Caco-2 (cell line): Measurements from ENCODE around the gene TMEM35A. TPM values are rescaled to one million over a fixed set of nuclear protein-coding genes. Genes with fewer than 3 reads are reported as not detected.
"Not testable (repeated sequence)": the region's sequence is repeated elsewhere in the genome, so short reads cannot be mapped to it uniquely, and the experiment has no call there.

ENCODE experiments used
- BruUV-seq: library from RNA; stranded (reverse); fragments of 400-500 nt; replicated peaks from 2 replicates; lab custom pipeline; 2021; lab: Mats Ljungman, UMichigan
- CTCF ChIA-PET: fragments of 300-600 bp; sonication (Branson Sonifier 250); formaldehyde crosslinking; loops from one replicate; lab custom pipeline; 2022; ENCODE audit warnings: antibody characterized with exemption; lab: Charles Lee
- POLR2A ChIA-PET: fragments of 300-600 bp; sonication (Branson Sonifier 250); formaldehyde crosslinking; loops from one replicate; lab custom pipeline; 2022; ENCODE audit warnings: antibody characterized with exemption; lab: Charles Lee
- DNase-seq, 2 experiments: peaks; one replicate each; pipeline versions ENCODE4 v3.0.0 to v3.0.0-alpha.2; 2020 to 2022
- H3K27me3 ChIP-seq: replicated peaks from 2 replicates; pipeline ENCODE4 v1.6.0; 2011; ENCODE audit warnings: low read length; ENCODE audit not compliant: control insufficient read depth, insufficient read depth
- H3K36me3 ChIP-seq: 2 replicates; pipeline ENCODE4 v1.5.1; 2011; ENCODE audit warnings: low read length; ENCODE audit not compliant: control insufficient read depth, insufficient read depth
- H3K4me1 ChIP-seq: fragments of 250-450 bp; sonication (Bioruptor Pico); 2 replicates; pipeline ENCODE4 v1.5.1; 2020; ENCODE audit warnings: mild to moderate bottlenecking
- H3K4me3 ChIP-seq: 2 replicates; pipeline ENCODE4 v1.5.1; 2011; ENCODE audit warnings: low read depth, mild to moderate bottlenecking, control low read depth, low read length
- H3K9me3 ChIP-seq: fragments of 250-450 bp; sonication (Bioruptor Pico); 2 replicates; pipeline ENCODE4 v1.5.1; 2020; ENCODE audit warnings: mild to moderate bottlenecking, moderate library complexity
- H3K27ac Mint-ChIP-seq: one replicate; pipeline ENCODE4 v1.8.0; 2022; ENCODE audit warnings: mixed read lengths; ENCODE audit not compliant: unreplicated experiment
- H3K27me3 Mint-ChIP-seq: one replicate; pipeline ENCODE4 v1.8.0; 2022; ENCODE audit warnings: mixed read lengths; ENCODE audit not compliant: insufficient read depth, unreplicated experiment
- H3K36me3 Mint-ChIP-seq: one replicate; pipeline ENCODE4 v1.8.0; 2022; ENCODE audit warnings: mild to moderate bottlenecking, mixed read lengths; ENCODE audit not compliant: insufficient read depth, unreplicated experiment
- H3K4me1 Mint-ChIP-seq: one replicate; pipeline ENCODE4 v1.8.0; 2022; ENCODE audit warnings: low read depth, mixed read lengths; ENCODE audit not compliant: unreplicated experiment
- H3K4me3 Mint-ChIP-seq: one replicate; pipeline ENCODE4 v1.8.0; 2022; ENCODE audit warnings: mild to moderate bottlenecking, moderate library complexity, mixed read lengths; ENCODE audit not compliant: unreplicated experiment
- H3K9me3 Mint-ChIP-seq: one replicate; pipeline ENCODE4 v1.8.0; 2022; ENCODE audit warnings: mixed read lengths; ENCODE audit not compliant: unreplicated experiment
- intact Hi-C: fragments of 100-400 bp; cut with micrococcal nuclease; formaldehyde crosslinking; loops from one replicate; pipeline ENCODE4 v1.10.0; 2022; ENCODE audit not compliant: unreplicated experiment
- total RNA-seq: library from RNA; stranded (reverse); gene quantifications from 2 replicates; pipeline ENCODE4 v1.2.3, GENCODE V29; 2022
- TF ChIP-seq, protein P1 (sequence below), 2 experiments: fragments of 200-600 bp in 1 of 2; IDR thresholded peaks; 1 replicate in 1 of 2; 2 replicates in 1 of 2; pipeline versions ENCODE4 v1.5.1 to v1.8.0; 2011 to 2022; ENCODE audit warnings: antibody characterized with exemption in 1 of 2, control low read depth in 1 of 2, inconsistent platforms in 1 of 2, low read depth in 1 of 2, low read length in 1 of 2, mild to moderate bottlenecking in 1 of 2, moderate library complexity in 1 of 2; ENCODE audit not compliant: insufficient read depth in 1 of 2, severe bottlenecking in 1 of 2, unreplicated experiment in 1 of 2

TMEM35A gene
- total RNA-seq, 1 experiment from 2014 or later, result not detected

DNA sequence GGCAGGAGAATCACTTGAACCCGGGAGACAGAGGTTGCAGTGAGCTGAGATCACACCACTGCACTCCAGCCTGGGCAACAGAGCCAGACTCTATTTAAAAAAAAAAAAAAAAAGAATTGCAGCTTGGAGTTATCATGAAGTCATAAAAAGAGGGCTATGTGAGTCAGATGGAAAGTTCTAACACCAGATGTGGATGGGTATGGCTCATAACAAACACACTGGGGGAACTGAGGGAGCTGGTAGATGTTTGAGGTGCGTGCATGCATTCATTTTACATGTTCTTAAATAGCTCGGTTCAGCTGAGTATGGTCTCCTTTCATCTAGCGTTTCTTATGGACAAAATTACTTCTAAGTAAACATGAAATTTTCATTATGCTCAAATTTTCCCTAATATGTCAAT, 38.5 kb upstream of the TMEM35A start:
- BruUV-seq, result no TSS peak
- H3K9me3 ChIP-seq, result no peaks in the 10 kb centered on the region
- no peaks in the 10 kb centered on the region for H3K27me3 Mint-ChIP-seq
- POLR2A ChIA-PET, result interaction anchor here (0.6 kb wide), 1 partner anchor 42 kb away, joined by 5 read pairs; no protein-coding TSS in a partner anchor
- no peak overlapping the region for H3K27ac Mint-ChIP-seq
- no peak overlapping the region for H3K4me3 ChIP-seq
- H3K4me3 Mint-ChIP-seq, result no peak overlapping the region
- H3K27me3 ChIP-seq, result no peaks in the 10 kb centered on the region
- H3K4me1 ChIP-seq, result no peaks in the 10 kb centered on the region
- H3K9me3 Mint-ChIP-seq, result no peaks in the 10 kb centered on the region
- intact Hi-C loops, result no loop called here
- no peaks in the 10 kb centered on the region for H3K4me1 Mint-ChIP-seq
- DNase-seq, result no peak
- no peaks in the 10 kb centered on the region for H3K36me3 ChIP-seq
- TF ChIP-seq, protein P1, sequence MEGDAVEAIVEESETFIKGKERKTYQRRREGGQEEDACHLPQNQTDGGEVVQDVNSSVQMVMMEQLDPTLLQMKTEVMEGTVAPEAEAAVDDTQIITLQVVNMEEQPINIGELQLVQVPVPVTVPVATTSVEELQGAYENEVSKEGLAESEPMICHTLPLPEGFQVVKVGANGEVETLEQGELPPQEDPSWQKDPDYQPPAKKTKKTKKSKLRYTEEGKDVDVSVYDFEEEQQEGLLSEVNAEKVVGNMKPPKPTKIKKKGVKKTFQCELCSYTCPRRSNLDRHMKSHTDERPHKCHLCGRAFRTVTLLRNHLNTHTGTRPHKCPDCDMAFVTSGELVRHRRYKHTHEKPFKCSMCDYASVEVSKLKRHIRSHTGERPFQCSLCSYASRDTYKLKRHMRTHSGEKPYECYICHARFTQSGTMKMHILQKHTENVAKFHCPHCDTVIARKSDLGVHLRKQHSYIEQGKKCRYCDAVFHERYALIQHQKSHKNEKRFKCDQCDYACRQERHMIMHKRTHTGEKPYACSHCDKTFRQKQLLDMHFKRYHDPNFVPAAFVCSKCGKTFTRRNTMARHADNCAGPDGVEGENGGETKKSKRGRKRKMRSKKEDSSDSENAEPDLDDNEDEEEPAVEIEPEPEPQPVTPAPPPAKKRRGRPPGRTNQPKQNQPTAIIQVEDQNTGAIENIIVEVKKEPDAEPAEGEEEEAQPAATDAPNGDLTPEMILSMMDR (IDR thresholded peaks at IDR 0.05; ENCODE audit: insufficient read depth in 1 of 2, low read depth in 1 of 2, low read length in 1 of 2, severe bottlenecking in 1 of 2, unreplicated experiment in 1 of 2), result no peak
- CTCF ChIA-PET, result interaction anchor here (0.7 kb wide), 1 partner anchor 145 kb away, joined by 6 read pairs; no protein-coding TSS in a partner anchor
- peaks cover 15% of the 10 kb centered on the region for H3K36me3 Mint-ChIP-seq

DNA sequence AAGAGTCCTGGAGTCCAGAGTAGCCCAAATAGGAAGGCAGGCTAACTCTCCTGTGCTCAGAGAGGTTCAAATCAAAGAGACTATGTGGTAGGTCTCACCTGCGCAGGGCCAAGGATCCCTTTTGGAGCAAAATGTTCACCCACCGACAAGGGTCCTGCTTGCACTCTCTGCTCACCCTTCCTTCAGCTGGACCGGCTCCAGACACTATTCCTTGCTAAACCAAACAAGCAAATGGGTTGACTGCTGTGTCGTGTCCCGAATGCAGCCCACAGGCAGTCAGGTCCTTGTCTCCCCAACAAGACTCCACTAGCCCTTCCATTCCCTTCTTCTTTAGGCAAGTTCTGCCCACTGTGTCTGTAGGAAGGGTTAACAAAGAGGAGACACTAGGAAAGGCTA, 27.5 kb upstream of the TMEM35A start:
- Mint-ChIP-seq H3K4me3 (peak overlapping the region; percentile 87), H3K36me3 (peaks cover 7% of the 10 kb centered on the region), H3K9me3 (no peaks in the 10 kb centered on the region), H3K27me3 (no peaks in the 10 kb centered on the region), H3K4me1 (no peaks in the 10 kb centered on the region), H3K27ac (peak overlapping the region; percentile 94)
- H3K4me1 ChIP-seq, result no peaks in the 10 kb centered on the region
- H3K4me3 ChIP-seq, result peak overlapping the region; percentile 67
- H3K27me3 ChIP-seq, result no peaks in the 10 kb centered on the region
- no peaks in the 10 kb centered on the region for H3K36me3 ChIP-seq
- no peaks in the 10 kb centered on the region for H3K9me3 ChIP-seq
- TF ChIP-seq, protein P1 (IDR thresholded peaks at IDR 0.05; ENCODE audit: insufficient read depth in 1 of 2, low read depth in 1 of 2, low read length in 1 of 2, severe bottlenecking in 1 of 2, unreplicated experiment in 1 of 2), result no peak
- intact Hi-C loops, result loop anchor here (2.0 to 10.0 kb wide), 2 partner anchors 46 to 126 kb away; partner anchors contain the start of gene XKRX
- ChIA-PET CTCF (no interaction called here), POLR2A (no interaction called here)
- DNase-seq, result no peak
- BruUV-seq, result TSS peak; percentile 63

DNA sequence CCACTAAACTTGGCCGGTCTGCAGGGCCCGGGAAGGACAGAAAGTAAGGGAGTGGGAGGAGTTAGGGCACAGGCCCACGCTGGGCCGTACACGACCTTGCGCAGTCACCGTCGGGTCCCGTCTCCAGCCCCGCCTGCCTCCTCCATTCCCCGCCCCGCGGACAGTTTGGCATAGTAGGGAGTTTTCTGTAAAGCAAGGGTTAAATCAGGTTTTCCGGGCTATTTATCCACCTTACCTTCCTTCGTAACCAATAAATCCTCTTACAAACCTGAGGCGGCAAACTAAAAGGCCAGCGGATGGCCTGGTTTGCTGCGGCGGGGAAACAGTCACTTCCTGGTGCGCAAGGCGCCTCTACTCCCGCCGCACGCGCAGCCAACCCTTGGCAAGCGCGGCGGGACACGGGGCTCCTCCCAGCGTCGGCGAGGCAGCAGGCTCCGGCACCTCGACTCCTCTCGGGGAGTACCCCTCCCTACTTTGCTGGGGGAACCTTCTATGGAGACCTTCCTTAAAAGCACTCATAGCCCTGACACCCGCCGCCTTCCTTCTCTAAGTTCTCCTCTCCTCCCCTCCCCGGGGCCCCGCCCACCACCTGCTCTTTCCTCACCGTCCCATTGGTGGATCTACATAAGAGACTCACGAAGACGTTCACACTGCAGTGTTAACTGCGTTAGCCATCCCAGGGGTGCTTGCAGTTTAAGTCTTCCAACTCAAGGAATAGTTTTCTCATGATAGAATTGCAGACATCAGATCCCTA, 27.0 kb upstream of the TMEM35A start, which contains the start of gene TRMT2B:
TRMT2B (minus strand) TSS at position 563 of the 754 bp plus-strand sequence. CDS start 9,822 bp downstream, outside the sequence.
- peak; percentile 78 to 80 for DNase-seq
- peaks cover 1% of the 10 kb centered on the region for H3K4me1 Mint-ChIP-seq
- Histone ChIP-seq H3K4me3 (peak within 1 kb of the TSS; percentile 67), H3K36me3 (no peaks in the 10 kb centered on the region), H3K4me1 (no peaks in the 10 kb centered on the region), H3K27me3 (no peaks in the 10 kb centered on the region), H3K9me3 (no peaks in the 10 kb centered on the region)
- H3K27ac Mint-ChIP-seq, result peak within 1 kb of the TSS; percentile 94
- peaks cover 2% of the 10 kb centered on the region for H3K9me3 Mint-ChIP-seq
- BruUV-seq, result no TSS peak
- intact Hi-C loops, result loop anchor here (2.0 to 10.0 kb wide), 2 partner anchors 45 to 127 kb away; partner anchors contain the start of gene XKRX
- POLR2A ChIA-PET, result no interaction called here
- CTCF ChIA-PET, result no interaction called here
- TF ChIP-seq, protein P1 (IDR thresholded peaks at IDR 0.05; ENCODE audit: insufficient read depth in 1 of 2, low read depth in 1 of 2, low read length in 1 of 2, severe bottlenecking in 1 of 2, unreplicated experiment in 1 of 2), result no peak
- H3K27me3 Mint-ChIP-seq, result no peaks in the 10 kb centered on the region
- peak within 1 kb of the TSS; percentile 87 for H3K4me3 Mint-ChIP-seq
- peaks cover 7% of the 10 kb centered on the region for H3K36me3 Mint-ChIP-seq

DNA sequence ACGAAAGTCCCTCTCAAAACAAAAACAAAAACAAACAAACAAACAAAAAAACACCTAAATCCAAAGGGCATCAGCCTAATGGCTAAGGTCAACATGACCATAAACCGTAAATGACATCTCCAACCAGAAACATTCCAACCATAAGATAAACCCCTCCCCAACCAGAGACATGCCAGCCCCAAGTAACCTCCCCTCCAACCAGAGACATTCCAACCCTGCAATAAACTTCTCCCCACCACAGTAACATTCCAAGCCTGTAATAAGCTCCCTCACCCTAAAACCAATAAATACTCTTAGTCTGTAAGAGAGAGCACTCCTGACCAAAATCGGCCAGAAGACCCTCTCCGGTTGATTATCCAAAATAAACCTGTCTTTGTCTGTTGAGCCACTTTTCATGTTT, 22.1 kb upstream of the TMEM35A start:
- BruUV-seq, H3K4me3 ChIP-seq, H3K4me1 ChIP-seq, DNase-seq, H3K36me3 Mint-ChIP-seq, CTCF ChIA-PET, H3K9me3 ChIP-seq, H3K36me3 ChIP-seq, H3K4me1 Mint-ChIP-seq, H3K9me3 Mint-ChIP-seq, POLR2A ChIA-PET, H3K27me3 Mint-ChIP-seq, H3K27me3 ChIP-seq, H3K4me3 Mint-ChIP-seq: not testable (repeated sequence)
- intact Hi-C loops, result loop anchor here (10.0 kb wide), 1 partner anchor 132 kb away; the partner anchor contains the start of gene XKRX
- peak overlapping the region; percentile 51 for H3K27ac Mint-ChIP-seq
